ENCODE results near the gene LGALS14. TPM values are rescaled to one million over a fixed set of nuclear protein-coding genes. Genes with fewer than 3 reads are reported as not detected.

Gene LGALS14
- total RNA-seq, 1 donor from 2014 or later = not detected

GRCh38 chr19:39696387-39696786 lies 7.9 kb upstream of the LGALS14 start:
- H3K36me3 ChIP-seq (ENCODE audit: insufficient read depth, low read length) = no peaks in the 10 kb centered on the region
- no peak overlapping the region for H3K9ac ChIP-seq (ENCODE audit: low read length)
- Mint-ChIP-seq H3K27ac (ENCODE audit: unreplicated experiment) (no peak overlapping the region), H3K4me1 (ENCODE audit: low read depth, unreplicated experiment) (no peaks in the 10 kb centered on the region), H3K27me3 (ENCODE audit: low read depth, unreplicated experiment) (peaks cover 20% of the 10 kb centered on the region), H3K36me3 (ENCODE audit: low read depth, unreplicated experiment) (no peaks in the 10 kb centered on the region), H3K9me3 (ENCODE audit: unreplicated experiment) (no peaks in the 10 kb centered on the region), H3K4me3 (ENCODE audit: unreplicated experiment) (no peak overlapping the region)
- H3K27ac ChIP-seq (ENCODE audit: low read depth, low read length) = no peak overlapping the region
- DNase-seq (ENCODE audit: low read depth) = no peak
- FAIRE-seq = no peak
- H4K20me1 ChIP-seq (ENCODE audit: insufficient read depth, low read length) = no peaks in the 10 kb centered on the region
- H3K4me1 ChIP-seq (ENCODE audit: insufficient read depth, low read length) = no peaks in the 10 kb centered on the region
- no peak for TF ChIP-seq CTCF (IDR thresholded peaks at IDR 0.05; ENCODE audit: insufficient read depth, low read depth, low read length)
- no peak for TF ChIP-seq EZH2 (IDR thresholded peaks at IDR 0.05; ENCODE audit: insufficient read depth, low read length)
- H3K79me2 ChIP-seq (ENCODE audit: insufficient read depth, low read length) = no peaks in the 10 kb centered on the region
- no peak overlapping the region for H3K4me2 ChIP-seq (ENCODE audit: low read length)
- H3K4me3 ChIP-seq (ENCODE audit: insufficient read depth, low read depth, low read length) = no peak overlapping the region
- H3K9me3 ChIP-seq (ENCODE audit: insufficient read depth, low read depth, low read length) = no peaks in the 10 kb centered on the region
- H3K27me3 ChIP-seq (ENCODE audit: insufficient read depth, low read length) = no peaks in the 10 kb centered on the region
- no peak overlapping the region for H2AFZ ChIP-seq (ENCODE audit: low read depth, low read length)

- Histone ChIP-seq H3K27me3 (ENCODE audit: insufficient read depth, low read length) (no peaks in the 10 kb centered on the region), H3K9ac (ENCODE audit: low read length) (no peak overlapping the region), H3K27ac (ENCODE audit: low read depth, low read length) (no peak overlapping the region), H3K4me2 (ENCODE audit: low read length) (no peak overlapping the region), H3K36me3 (ENCODE audit: insufficient read depth, low read length) (no peaks in the 10 kb centered on the region), H4K20me1 (ENCODE audit: insufficient read depth, low read length) (no peaks in the 10 kb centered on the region), H3K4me3 (ENCODE audit: insufficient read depth, low read depth, low read length) (no peak overlapping the region), H3K4me1 (ENCODE audit: insufficient read depth, low read length) (no peaks in the 10 kb centered on the region), H3K79me2 (ENCODE audit: insufficient read depth, low read length) (no peaks in the 10 kb centered on the region), H2AFZ (ENCODE audit: low read depth, low read length) (no peak overlapping the region), H3K9me3 (ENCODE audit: insufficient read depth, low read depth, low read length) (no peaks in the 10 kb centered on the region)
- H3K27me3 Mint-ChIP-seq (ENCODE audit: low read depth, unreplicated experiment) = peaks cover 15% of the 10 kb centered on the region
- H3K36me3 Mint-ChIP-seq (ENCODE audit: low read depth, unreplicated experiment) = no peaks in the 10 kb centered on the region
- no peak overlapping the region for H3K27ac Mint-ChIP-seq (ENCODE audit: unreplicated experiment)
- H3K4me3 Mint-ChIP-seq (ENCODE audit: unreplicated experiment) = no peak overlapping the region
- no peaks in the 10 kb centered on the region for H3K9me3 Mint-ChIP-seq (ENCODE audit: unreplicated experiment)
- no peak for DNase-seq (ENCODE audit: low read depth)
- H3K4me1 Mint-ChIP-seq (ENCODE audit: low read depth, unreplicated experiment) = no peaks in the 10 kb centered on the region
- no peak for TF ChIP-seq EZH2 (IDR thresholded peaks at IDR 0.05; ENCODE audit: insufficient read depth, low read length)
- TF ChIP-seq CTCF (IDR thresholded peaks at IDR 0.05; ENCODE audit: insufficient read depth, low read depth, low read length) = no peak
- FAIRE-seq = no peak
These were observed 5.7 kb upstream of the LGALS14 start for GRCh38 chr19:39698535-39698934.

GRCh38 chr19:39701291-39701690 lies 3.0 kb upstream of the LGALS14 start:
- H3K27ac ChIP-seq (ENCODE audit: low read depth, low read length) = no peak overlapping the region
- Mint-ChIP-seq H3K4me3 (ENCODE audit: unreplicated experiment) (no peak overlapping the region), H3K27me3 (ENCODE audit: low read depth, unreplicated experiment) (peaks cover 11% of the 10 kb centered on the region), H3K4me1 (ENCODE audit: low read depth, unreplicated experiment) (no peaks in the 10 kb centered on the region), H3K36me3 (ENCODE audit: low read depth, unreplicated experiment) (no peaks in the 10 kb centered on the region), H3K9me3 (ENCODE audit: unreplicated experiment) (no peaks in the 10 kb centered on the region), H3K27ac (ENCODE audit: unreplicated experiment) (no peak overlapping the region)
- no peaks in the 10 kb centered on the region for H3K79me2 ChIP-seq (ENCODE audit: insufficient read depth, low read length)
- H3K27me3 ChIP-seq (ENCODE audit: insufficient read depth, low read length) = no peaks in the 10 kb centered on the region
- H3K4me3 ChIP-seq (ENCODE audit: insufficient read depth, low read depth, low read length) = no peak overlapping the region
- H3K4me2 ChIP-seq (ENCODE audit: low read length) = no peak overlapping the region
- TF ChIP-seq CTCF (IDR thresholded peaks at IDR 0.05; ENCODE audit: insufficient read depth, low read depth, low read length) (no peak), EZH2 (IDR thresholded peaks at IDR 0.05; ENCODE audit: insufficient read depth, low read length) (no peak)
- H3K9ac ChIP-seq (ENCODE audit: low read length) = no peak overlapping the region
- DNase-seq (ENCODE audit: low read depth) = no peak
- no peaks in the 10 kb centered on the region for H4K20me1 ChIP-seq (ENCODE audit: insufficient read depth, low read length)
- no peaks in the 10 kb centered on the region for H3K4me1 ChIP-seq (ENCODE audit: insufficient read depth, low read length)
- H3K9me3 ChIP-seq (ENCODE audit: insufficient read depth, low read depth, low read length) = no peaks in the 10 kb centered on the region
- no peak overlapping the region for H2AFZ ChIP-seq (ENCODE audit: low read depth, low read length)
- FAIRE-seq = no peak
- no peaks in the 10 kb centered on the region for H3K36me3 ChIP-seq (ENCODE audit: insufficient read depth, low read length)
